Fibroblast of lung (primary cell): ENCODE data around the gene LHX2. TPM values are rescaled to one million over a fixed set of nuclear protein-coding genes. Genes with fewer than 3 reads are reported as not detected.
A peak's percentile ranks its signal among the peaks of the same experiment; 100 is the strongest.

Source experiments
- DNase-seq, 2 donors: peaks; one replicate each; pipeline versions ENCODE4 v3.0.0 to v3.0.0-alpha.2; 2010; ENCODE audit warnings: low read depth in 2 of 2
- H2AFZ ChIP-seq: 2 replicates; pipeline ENCODE4 v1.5.1; 2012; ENCODE audit warnings: low read length, control low read depth, inconsistent platforms
- H3K27ac ChIP-seq: 2 replicates; pipeline ENCODE4 v1.5.1; 2011; ENCODE audit warnings: low read length, control low read depth; ENCODE audit not compliant: insufficient read depth
- H3K27me3 ChIP-seq: 2 replicates; pipeline ENCODE4 v1.5.1; 2011; ENCODE audit warnings: mild to moderate bottlenecking, low read length; ENCODE audit not compliant: control insufficient read depth, insufficient read depth
- H3K36me3 ChIP-seq: 2 replicates; pipeline ENCODE4 v1.5.1; 2011; ENCODE audit warnings: low read length; ENCODE audit not compliant: control insufficient read depth, insufficient read depth
- H3K4me1 ChIP-seq: 2 replicates; pipeline ENCODE4 v1.5.1; 2011; ENCODE audit warnings: low read length; ENCODE audit not compliant: control insufficient read depth, insufficient read depth; ENCODE audit errors: extremely low read depth
- H3K4me2 ChIP-seq: 2 replicates; pipeline ENCODE4 v1.5.1; 2011; ENCODE audit warnings: low read length, control low read depth; ENCODE audit not compliant: insufficient read depth; ENCODE audit errors: extremely low read depth
- H3K4me3 ChIP-seq, 4 experiments: fragments of 200-600 bp in 1 of 4; sonication (generic) in 1 of 4; replicated peaks in 1 of 4; 2 replicates each; pipeline ENCODE4 v1.5.1; 2011 to 2016; ENCODE audit warnings: low read length in 4 of 4, low read depth in 3 of 4, mild to moderate bottlenecking in 3 of 4, control low read depth in 2 of 4, inconsistent platforms in 1 of 4, mixed read lengths in 1 of 4; ENCODE audit not compliant: insufficient read depth in 1 of 4; ENCODE audit errors: control extremely low read depth in 1 of 4
- H3K79me2 ChIP-seq: 2 replicates; pipeline ENCODE4 v1.5.1; 2012; ENCODE audit warnings: mild to moderate bottlenecking, low read length, inconsistent platforms; ENCODE audit not compliant: control insufficient read depth, insufficient read depth
- H3K9ac ChIP-seq: 2 replicates; pipeline ENCODE4 v1.5.1; 2011; ENCODE audit warnings: mild to moderate bottlenecking, low read length, control low read depth; ENCODE audit not compliant: insufficient read depth
- H3K9me3 ChIP-seq: 2 replicates; pipeline ENCODE4 v1.5.1; 2012; ENCODE audit warnings: low read depth, low read length; ENCODE audit not compliant: control insufficient read depth, insufficient read depth
- H4K20me1 ChIP-seq: 2 replicates; pipeline ENCODE4 v1.5.1; 2011; ENCODE audit warnings: low read length; ENCODE audit not compliant: control insufficient read depth, insufficient read depth; ENCODE audit errors: extremely low read depth
- EZH2 ChIP-seq: IDR thresholded peaks from 2 replicates; pipeline ENCODE4 v1.5.1; 2012; ENCODE audit warnings: low read length, control low read depth, mild to moderate bottlenecking; ENCODE audit errors: missing control alignments
- polyA plus RNA-seq, 2 donors: library from polyadenylated mRNA; depleted of rRNA in 1 of 2; stranded (reverse) in 1 of 2; unstranded in 1 of 2; fragments of >200 nt; gene quantifications; 2 replicates each; pipeline ENCODE4 v1.2.1, GENCODE V29; 2011 to 2012; ENCODE audit warnings: missing spikeins in 1 of 2
- total RNA-seq: library from RNA; depleted of rRNA; stranded (reverse); fragments of >200 nt; gene quantifications from 2 replicates; pipeline ENCODE4 v1.2.1, GENCODE V29; 2014
- TF ChIP-seq, protein P1 (sequence below), 2 donors: IDR thresholded peaks in 1 of 2; conservative IDR thresholded peaks in 1 of 2; 1 replicate in 1 of 2; 2 replicates in 1 of 2; pipeline ENCODE4 v1.5.1; 2011 to 2012; ENCODE audit warnings: low read length in 2 of 2, control low read depth in 1 of 2, inconsistent platforms in 1 of 2, low read depth in 1 of 2, mild to moderate bottlenecking in 1 of 2

Gene LHX2
- total and polyA plus RNA-seq, 2 donors (not counting 1 experiment from before 2014, with no cell fraction given): not detected

GRCh38 chr9:124018730-124019697, 7.4 kb downstream of the LHX2 start:
- H2AFZ ChIP-seq: no peak overlapping the region
- H3K4me2 ChIP-seq: no peak overlapping the region

GRCh38 chr9:124019771-124020519, 8.4 kb downstream of the LHX2 start:
- H2AFZ ChIP-seq: no peak overlapping the region
- H3K27ac ChIP-seq: no peak overlapping the region
- no peaks in the 10 kb centered on the region for H3K79me2 ChIP-seq
- no peak for DNase-seq
- H3K27me3 ChIP-seq: peaks cover 90% of the 10 kb centered on the region
- no peaks in the 10 kb centered on the region for H3K4me1 ChIP-seq
- TF ChIP-seq, protein P1, sequence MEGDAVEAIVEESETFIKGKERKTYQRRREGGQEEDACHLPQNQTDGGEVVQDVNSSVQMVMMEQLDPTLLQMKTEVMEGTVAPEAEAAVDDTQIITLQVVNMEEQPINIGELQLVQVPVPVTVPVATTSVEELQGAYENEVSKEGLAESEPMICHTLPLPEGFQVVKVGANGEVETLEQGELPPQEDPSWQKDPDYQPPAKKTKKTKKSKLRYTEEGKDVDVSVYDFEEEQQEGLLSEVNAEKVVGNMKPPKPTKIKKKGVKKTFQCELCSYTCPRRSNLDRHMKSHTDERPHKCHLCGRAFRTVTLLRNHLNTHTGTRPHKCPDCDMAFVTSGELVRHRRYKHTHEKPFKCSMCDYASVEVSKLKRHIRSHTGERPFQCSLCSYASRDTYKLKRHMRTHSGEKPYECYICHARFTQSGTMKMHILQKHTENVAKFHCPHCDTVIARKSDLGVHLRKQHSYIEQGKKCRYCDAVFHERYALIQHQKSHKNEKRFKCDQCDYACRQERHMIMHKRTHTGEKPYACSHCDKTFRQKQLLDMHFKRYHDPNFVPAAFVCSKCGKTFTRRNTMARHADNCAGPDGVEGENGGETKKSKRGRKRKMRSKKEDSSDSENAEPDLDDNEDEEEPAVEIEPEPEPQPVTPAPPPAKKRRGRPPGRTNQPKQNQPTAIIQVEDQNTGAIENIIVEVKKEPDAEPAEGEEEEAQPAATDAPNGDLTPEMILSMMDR (conservative IDR thresholded peaks at IDR 0.05 in 1 of 2, IDR thresholded peaks at IDR 0.05 in 1 of 2; ENCODE audit: low read depth in 1 of 2, low read length in 2 of 2): no peak
- TF ChIP-seq EZH2: peak; percentile 74
- H3K4me2 ChIP-seq: no peak overlapping the region
- no peaks in the 10 kb centered on the region for H3K9me3 ChIP-seq
- no peaks in the 10 kb centered on the region for H4K20me1 ChIP-seq
- H3K36me3 ChIP-seq: no peaks in the 10 kb centered on the region
- no peak overlapping the region for H3K9ac ChIP-seq
- H3K4me3 ChIP-seq: no peak overlapping the region

More at GRCh38 chr9:124018730-124019697, 7.4 kb downstream of the LHX2 start:
- H3K4me3 ChIP-seq: no peak overlapping the region
- H3K9me3 ChIP-seq: no peaks in the 10 kb centered on the region
- TF ChIP-seq, protein P1 (conservative IDR thresholded peaks at IDR 0.05 in 1 of 2, IDR thresholded peaks at IDR 0.05 in 1 of 2; ENCODE audit: low read depth in 1 of 2, low read length in 2 of 2): no peak
- TF ChIP-seq EZH2: peak; percentile 73
- H4K20me1 ChIP-seq: no peaks in the 10 kb centered on the region
- H3K27ac ChIP-seq: no peak overlapping the region
- H3K36me3 ChIP-seq: no peaks in the 10 kb centered on the region
- H3K27me3 ChIP-seq: peaks cover 94% of the 10 kb centered on the region
- H3K79me2 ChIP-seq: no peaks in the 10 kb centered on the region
- DNase-seq: no peak
- no peaks in the 10 kb centered on the region for H3K4me1 ChIP-seq
- no peak overlapping the region for H3K9ac ChIP-seq
